Smooth muscle cell of trachea (primary cell): ENCODE results near the gene SCRN1. TPM values are rescaled to one million over a fixed set of nuclear protein-coding genes. Genes with fewer than 3 reads are reported as not detected.

ENCODE experiments used
- total RNA-seq: library from RNA; depleted of rRNA; stranded (reverse); fragments of >200 nt; gene quantifications from 2 replicates; pipeline ENCODE4 v1.2.1, GENCODE V29; 2014

SCRN1 gene, protein sequence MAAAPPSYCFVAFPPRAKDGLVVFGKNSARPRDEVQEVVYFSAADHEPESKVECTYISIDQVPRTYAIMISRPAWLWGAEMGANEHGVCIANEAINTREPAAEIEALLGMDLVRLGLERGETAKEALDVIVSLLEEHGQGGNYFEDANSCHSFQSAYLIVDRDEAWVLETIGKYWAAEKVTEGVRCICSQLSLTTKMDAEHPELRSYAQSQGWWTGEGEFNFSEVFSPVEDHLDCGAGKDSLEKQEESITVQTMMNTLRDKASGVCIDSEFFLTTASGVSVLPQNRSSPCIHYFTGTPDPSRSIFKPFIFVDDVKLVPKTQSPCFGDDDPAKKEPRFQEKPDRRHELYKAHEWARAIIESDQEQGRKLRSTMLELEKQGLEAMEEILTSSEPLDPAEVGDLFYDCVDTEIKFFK
- total RNA-seq = 111 and 141 TPM in 2 replicates

GRCh38 chr7:29989257-29989995 lies at the start of gene SCRN1:
SCRN1 (minus strand) TSS chr7:29989801; CDS start chr7:29969067, 20,734 bp downstream.

DNA sequence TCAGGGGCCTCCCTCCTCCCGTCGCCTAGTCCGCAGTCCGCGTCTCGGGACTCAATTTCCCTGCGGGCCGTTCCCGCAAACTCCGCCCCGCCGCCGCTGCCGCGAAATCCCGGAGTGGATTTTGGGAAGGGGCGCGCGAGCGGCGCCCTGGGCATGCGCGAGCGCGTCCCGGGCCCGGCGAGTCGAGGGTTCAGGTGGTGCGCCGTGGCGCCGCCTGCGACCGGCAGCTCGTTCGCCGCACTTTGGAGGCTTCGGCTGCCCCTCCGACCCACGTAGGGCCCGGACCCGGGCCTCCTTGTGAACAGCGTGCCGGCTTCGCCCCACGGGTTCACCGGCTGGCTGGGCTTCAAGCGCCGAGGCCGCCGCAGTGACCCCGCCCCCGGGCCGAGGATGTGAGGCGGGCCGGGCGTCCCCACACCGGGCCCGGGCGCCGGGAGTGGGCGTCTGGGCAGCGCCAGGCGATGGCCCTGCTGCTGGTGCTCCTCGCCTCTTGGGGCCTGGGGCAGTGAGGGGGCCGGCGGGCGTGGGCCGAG lies 38.7 kb upstream of the SCRN1 start, which contains the start of gene PLEKHA8:
TSS of gene PLEKHA8 (plus strand) at position 197 of the 533 bp plus-strand sequence. CDS start 351 bp downstream, outside the sequence.

DNA sequence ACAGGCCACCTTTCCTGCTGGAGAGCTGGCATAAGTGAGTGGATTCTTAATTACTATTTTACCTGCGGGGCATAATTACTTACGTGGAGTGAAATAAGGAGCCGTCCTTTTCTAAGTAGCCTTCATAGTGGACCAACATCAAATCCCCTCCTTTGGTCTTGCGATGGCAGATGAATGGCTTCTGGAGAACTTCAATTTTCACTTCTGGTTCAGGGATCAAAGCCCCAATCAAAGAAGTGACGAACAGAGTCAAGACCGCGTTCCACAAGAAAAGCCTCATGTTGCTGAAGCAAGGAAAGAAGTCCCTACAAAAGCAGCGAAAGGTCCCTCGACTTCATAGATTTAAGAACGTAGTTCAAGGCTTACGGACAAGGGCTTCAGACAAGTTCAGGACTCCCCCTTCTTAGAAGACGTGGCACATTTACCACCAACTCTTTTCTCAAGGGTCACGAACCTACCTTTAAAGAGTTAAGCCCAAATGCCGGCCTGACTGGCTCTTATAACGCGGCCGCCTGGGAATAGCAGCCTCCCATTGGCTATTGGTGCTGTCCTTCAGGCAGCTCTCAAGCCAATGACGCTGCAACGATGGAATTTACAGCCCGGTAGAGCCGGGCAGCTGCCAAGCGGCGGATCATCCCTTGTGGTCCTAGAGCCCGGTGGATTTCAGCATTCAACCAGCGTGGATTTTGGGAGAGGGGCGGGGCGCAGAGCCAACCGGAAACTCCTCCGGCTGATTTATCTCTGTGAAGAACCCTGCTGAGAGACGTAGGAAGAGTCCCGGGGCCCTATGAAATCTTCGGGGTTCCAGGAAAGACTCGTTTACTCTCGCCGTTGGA lies 36.8 kb upstream of the SCRN1 start, which contains the start of gene FKBP14:
TSS of gene FKBP14 (minus strand) at position 474 of the 836 bp plus-strand sequence. CDS start at position 280, 194 bp downstream.

Other genes starting within 250 kb of the SCRN1 start
- under 0.01 and 0.15 TPM in 2 replicates for gene WIPF3, start 183.3 kb downstream of the SCRN1 start, total RNA-seq
- gene FKBP14, start 36.9 kb upstream of the SCRN1 start, total RNA-seq = 22.7 and 42.9 TPM in 2 replicates
- gene PLEKHA8, start 38.6 kb upstream of the SCRN1 start, total RNA-seq = 10.3 and 13.4 TPM in 2 replicates
- 18.9 and 20.2 TPM in 2 replicates for gene MTURN, start 145.2 kb upstream of the SCRN1 start, total RNA-seq